SK-N-MC (cell line): Measurements from ENCODE around the gene CCDC47.

Experiments used
- DNase-seq: peaks from one replicate; pipeline ENCODE4 v3.0.0-alpha.2; 2011; ENCODE audit warnings: low read depth, low spot score
- H3K27ac ChIP-seq: fragments of 200-600 bp; sonication (generic); 2 replicates; pipeline ENCODE4 v1.5.1; 2016; ENCODE audit warnings: mixed run types
- H3K36me3 ChIP-seq: fragments of 200-600 bp; sonication (generic); 2 replicates; pipeline ENCODE4 v1.6.1; 2017; ENCODE audit warnings: antibody characterized with exemption, low read length, mixed read lengths; ENCODE audit not compliant: insufficient read depth
- H3K4me3 ChIP-seq: fragments of 200-600 bp; sonication (generic); 2 replicates; pipeline ENCODE4 v1.5.1; 2016
- H3K9ac ChIP-seq: fragments of 200-600 bp; sonication (generic); 2 replicates; pipeline ENCODE4 v1.8.0; 2017; ENCODE audit warnings: mixed run types, mixed read lengths; ENCODE audit not compliant: insufficient read length
- H3K9me3 ChIP-seq: fragments of 200-600 bp; sonication (generic); 2 replicates; pipeline ENCODE4 v1.6.1; 2017; ENCODE audit warnings: low read depth, mild to moderate bottlenecking, antibody characterized with exemption, low read length, moderate library complexity, mixed read lengths
- EZH2 ChIP-seq: fragments of 200-600 bp; sonication (generic); IDR thresholded peaks from one replicate; pipeline ENCODE4 v1.6.1; 2017; ENCODE audit warnings: antibody characterized with exemption
- FOXP2 ChIP-seq: optimal IDR thresholded peaks from 2 replicates; pipeline ENCODE3; 2011; ENCODE audit warnings: mild to moderate bottlenecking, moderate library complexity; ENCODE audit not compliant: insufficient read depth; ENCODE audit errors: extremely low read length, control extremely low read depth
- POLR2AphosphoS5 ChIP-seq: IDR thresholded peaks from 2 replicates; pipeline ENCODE4 v1.6.1; 2012; ENCODE audit warnings: mild to moderate bottlenecking, low read depth, low read length, borderline replicate concordance

Gene CCDC47

GRCh38 chr17:63718988-63719387 lies 54.4 kb downstream of the CCDC47 start:
- Histone ChIP-seq H3K36me3 (peaks cover 13% of the 10 kb centered on the region; the same call in 1 of the 2 replicates), H3K27ac (no peak overlapping the region), H3K9ac (no peak overlapping the region)

DNA sequence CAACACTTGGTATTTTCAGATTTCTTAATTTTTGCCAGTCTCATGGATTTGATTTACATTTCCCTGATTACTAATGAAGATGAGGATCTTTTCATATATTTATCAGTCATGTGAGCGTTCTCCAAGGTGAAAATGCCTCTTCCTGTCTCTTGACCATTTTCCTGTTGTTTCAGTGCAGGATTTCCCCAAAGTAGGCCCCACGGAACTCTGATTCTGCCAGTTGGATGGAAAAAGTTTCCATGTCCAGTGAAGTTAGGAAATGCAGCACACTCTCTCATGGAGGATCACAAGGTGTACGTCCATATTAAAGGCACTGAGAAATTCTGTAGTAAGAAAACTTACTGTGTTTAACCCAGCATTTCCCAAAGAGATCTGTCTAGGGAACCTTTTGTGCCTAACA lies 57.0 kb downstream of the CCDC47 start:
- peaks cover 12% of the 10 kb centered on the region for H3K36me3 ChIP-seq
- TF ChIP-seq POLR2AphosphoS5 (no peak), FOXP2 (no peak), EZH2 (no peak)
- no peak overlapping the region for H3K4me3 ChIP-seq
- H3K9me3 ChIP-seq = no peaks in the 10 kb centered on the region
- no peak for DNase-seq
- no peak overlapping the region for H3K9ac ChIP-seq
- H3K27ac ChIP-seq = no peak overlapping the region

More at GRCh38 chr17:63718988-63719387, 54.4 kb downstream of the CCDC47 start:
- no peak for TF ChIP-seq FOXP2
- Histone ChIP-seq H3K9me3 (no peaks in the 10 kb centered on the region), H3K4me3 (no peak overlapping the region)
- DNase-seq = no peak

- no peak overlapping the region for H3K27ac ChIP-seq
- DNase-seq = no peak
- TF ChIP-seq POLR2AphosphoS5 = no peak
- no peak for TF ChIP-seq EZH2
- TF ChIP-seq FOXP2 = no peak
- H3K4me3 ChIP-seq = no peak overlapping the region
- no peak overlapping the region for H3K9ac ChIP-seq
- H3K36me3 ChIP-seq = peaks cover 21% of the 10 kb centered on the region
- H3K9me3 ChIP-seq = no peaks in the 10 kb centered on the region
Measured at GRCh38 chr17:63714550-63715277, 58.7 kb downstream of the CCDC47 start.

- peaks cover 23% of the 10 kb centered on the region; the same call in 1 of the 2 replicates for H3K36me3 ChIP-seq
- no peak overlapping the region for H3K9ac ChIP-seq
- no peak overlapping the region for H3K27ac ChIP-seq
Measured at GRCh38 chr17:63709110-63709509, 64.3 kb downstream of the CCDC47 start.

DNA sequence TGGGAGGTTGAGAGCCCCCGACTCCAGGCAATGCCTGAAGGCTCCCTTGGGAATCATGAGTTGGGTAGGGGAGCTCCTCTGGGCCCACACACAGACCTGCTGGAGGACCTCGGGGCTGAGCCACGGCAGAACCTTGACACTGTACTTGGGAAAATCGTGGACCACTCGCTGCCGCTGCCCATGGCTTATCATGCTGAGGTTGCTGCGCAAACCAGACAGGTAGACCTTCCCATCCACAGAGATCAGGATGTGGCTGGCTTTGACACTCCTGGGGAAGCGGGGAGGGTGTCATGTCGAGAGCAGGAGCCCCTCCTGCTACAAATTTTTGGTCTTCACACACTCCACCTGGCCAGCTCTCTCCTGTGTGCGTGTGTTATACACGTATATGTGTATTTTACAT lies 66.2 kb downstream of the CCDC47 start:
- no peak for TF ChIP-seq FOXP2
- TF ChIP-seq POLR2AphosphoS5 = 0 out of 2 replicates have a peak, but pooled peaks have one; percentile 13
- no peaks in the 10 kb centered on the region for H3K9me3 ChIP-seq
- H3K9ac ChIP-seq = no peak overlapping the region
- DNase-seq = no peak
- peaks cover 20% of the 10 kb centered on the region; the same call in 1 of the 2 replicates for H3K36me3 ChIP-seq
- H3K4me3 ChIP-seq = no peak overlapping the region
- no peak overlapping the region for H3K27ac ChIP-seq

More at GRCh38 chr17:63709110-63709509, 64.3 kb downstream of the CCDC47 start:
- H3K4me3 ChIP-seq = no peak overlapping the region
- DNase-seq = no peak
- H3K9me3 ChIP-seq = no peaks in the 10 kb centered on the region
- TF ChIP-seq FOXP2 (no peak), EZH2 (no peak), POLR2AphosphoS5 (no peak)

DNA sequence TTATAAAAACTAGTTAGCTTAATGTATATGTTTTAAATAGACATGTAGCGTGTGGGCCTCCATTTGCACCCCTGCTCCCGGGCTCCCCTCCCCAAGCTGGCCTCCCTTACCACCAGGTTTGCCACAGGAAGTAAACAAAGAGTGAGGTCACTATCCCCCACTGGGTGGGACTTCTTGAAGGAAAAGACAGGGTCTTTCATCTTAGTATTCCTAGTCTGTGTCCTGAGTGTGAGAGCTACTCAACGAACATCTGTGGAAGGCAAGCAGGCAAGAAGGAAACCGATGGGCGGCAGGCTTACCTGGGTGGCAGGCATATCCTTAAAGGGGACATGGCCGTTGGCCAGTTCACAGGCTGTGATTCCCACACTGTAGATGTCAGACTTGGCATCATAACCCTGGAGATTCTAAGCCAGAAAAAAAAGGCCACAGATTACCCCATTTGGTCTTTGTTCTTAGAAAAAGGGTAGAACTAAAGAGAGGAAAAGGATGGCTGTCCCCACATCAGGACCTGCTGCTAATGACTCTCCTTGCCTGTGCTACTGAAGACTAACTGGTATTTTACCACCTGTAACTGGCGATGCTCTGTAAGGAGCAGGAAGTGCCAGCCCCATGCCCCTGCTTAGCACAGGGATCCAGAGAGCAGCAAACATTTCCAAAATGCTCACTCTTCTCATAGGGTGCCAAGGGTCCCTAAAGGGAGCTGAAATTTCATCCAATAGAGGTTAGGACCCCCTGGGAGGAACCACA lies 66.9 kb downstream of the CCDC47 start:
- H3K27ac ChIP-seq = no peak overlapping the region
- TF ChIP-seq FOXP2 (no peak), EZH2 (no peak), POLR2AphosphoS5 (no peak)
- no peak for DNase-seq
- peaks cover 20% of the 10 kb centered on the region; the same call in 1 of the 2 replicates for H3K36me3 ChIP-seq
- no peak overlapping the region for H3K9ac ChIP-seq
- no peak overlapping the region for H3K4me3 ChIP-seq
- H3K9me3 ChIP-seq = no peaks in the 10 kb centered on the region

GRCh38 chr17:63705657-63706056 lies 67.7 kb downstream of the CCDC47 start:
- 0 out of 2 replicates have a peak overlapping the region, but pooled peaks have one; percentile 31 for H3K27ac ChIP-seq
- no peak for TF ChIP-seq EZH2
- no peak for TF ChIP-seq FOXP2
- TF ChIP-seq POLR2AphosphoS5 = no peak
- DNase-seq = no peak
- no peak overlapping the region for H3K4me3 ChIP-seq
- H3K36me3 ChIP-seq = peaks cover 18% of the 10 kb centered on the region; the same call in 1 of the 2 replicates
- H3K9ac ChIP-seq = no peak overlapping the region
- H3K9me3 ChIP-seq = no peaks in the 10 kb centered on the region

DNA sequence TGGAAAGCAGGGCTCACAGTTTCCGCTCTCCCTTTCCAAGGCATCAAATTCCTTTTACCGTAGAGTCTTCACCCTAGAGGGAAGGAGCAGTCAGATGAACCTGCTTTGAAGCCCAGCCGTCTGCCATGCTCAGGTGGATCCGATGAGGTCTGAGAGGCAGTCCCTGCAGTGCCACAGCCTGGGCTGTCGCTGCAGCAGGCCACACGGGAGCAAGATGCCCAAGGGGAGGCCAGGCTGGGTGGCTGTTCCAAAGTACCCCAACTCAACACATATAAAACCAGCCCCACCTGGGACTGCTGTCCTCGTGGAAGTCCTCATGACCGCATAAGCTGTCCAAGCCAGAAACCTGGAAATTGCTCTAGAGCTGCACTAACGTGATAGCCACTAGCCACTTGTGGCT lies 68.6 kb downstream of the CCDC47 start:
- Histone ChIP-seq H3K4me3 (no peak overlapping the region), H3K27ac (peak overlapping the region; percentile 31; the same call in 1 of the 2 replicates), H3K9me3 (no peaks in the 10 kb centered on the region), H3K9ac (no peak overlapping the region), H3K36me3 (peaks cover 12% of the 10 kb centered on the region; the same call in 1 of the 2 replicates)
- no peak for DNase-seq
- no peak for TF ChIP-seq EZH2
